Suprapubic skin (tissue), 3 donors: ENCODE results near the gene ITPKB.

Experiments used
- CTCF ChIP-seq, 2 donors: fragments of 200-600 bp in 1 of 2; fragments of 450-650 bp in 1 of 2; sonication (generic) in 1 of 2; IDR thresholded peaks; one replicate each; pipeline ENCODE4 v1.5.1; 2016 to 2019; ENCODE audit warnings: antibody characterized with exemption in 2 of 2, mild to moderate bottlenecking in 1 of 2, moderate library complexity in 1 of 2
- POLR2A ChIP-seq, 2 donors: fragments of 450-650 bp; IDR thresholded peaks; one replicate each; pipeline ENCODE4 v1.6.1; 2017; ENCODE audit warnings: antibody characterized with exemption in 2 of 2, mild to moderate bottlenecking in 2 of 2, moderate library complexity in 2 of 2

- no peak for TF ChIP-seq CTCF (IDR thresholded peaks at IDR 0.05)
- no peak for TF ChIP-seq POLR2A (IDR thresholded peaks at IDR 0.05)
These were observed 99.4 kb downstream of the ITPKB start for GRCh38 chr1:226639631-226640061.
